WTC11 (cell line): ENCODE measurements around the gene TACR2. TPM values are rescaled to one million over a fixed set of nuclear protein-coding genes. Genes with fewer than 3 reads are reported as not detected.

ENCODE experiments used
- ATAC-seq: fragments of 200-7000 bp; cut with Tn5 transposase; 2 replicates; pipeline ENCODE4 v1.10.0; 2021; ENCODE audit warnings: mild to moderate bottlenecking, moderate library complexity
- CTCF ChIA-PET: fragments of 300-600 bp; sonication (Branson Sonifier 250); formaldehyde crosslinking; loops from one replicate; lab custom pipeline; 2021; ENCODE audit warnings: antibody characterized with exemption; lab: Charles Lee
- POLR2A ChIA-PET: fragments of 350-600 bp; sonication (Branson Sonifier 250); formaldehyde crosslinking; loops from one replicate; lab custom pipeline; 2021; ENCODE audit warnings: antibody characterized with exemption; lab: Charles Lee
- DNase-seq: peaks from one replicate; pipeline ENCODE4 v3.0.0; 2021; ENCODE audit warnings: low spot score
- H3K27ac Mint-ChIP-seq: 2 replicates; pipeline ENCODE4 v1.8.0; 2021; ENCODE audit warnings: mixed read lengths
- H3K27me3 Mint-ChIP-seq: 2 replicates; pipeline ENCODE4 v1.8.0; 2021; ENCODE audit warnings: low read depth, mild to moderate bottlenecking, moderate library complexity, mixed read lengths
- H3K36me3 Mint-ChIP-seq: 2 replicates; pipeline ENCODE4 v1.8.0; 2021; ENCODE audit warnings: mixed read lengths
- H3K4me1 Mint-ChIP-seq: 2 replicates; pipeline ENCODE4 v1.8.0; 2022; ENCODE audit warnings: mixed read lengths
- H3K4me3 Mint-ChIP-seq: 2 replicates; pipeline ENCODE4 v1.8.0; 2021; ENCODE audit warnings: mild to moderate bottlenecking, moderate library complexity, mixed read lengths
- H3K9me3 Mint-ChIP-seq: 2 replicates; pipeline ENCODE4 v1.8.0; 2021; ENCODE audit warnings: mixed read lengths
- CREM ChIP-seq: sonication (generic); formaldehyde crosslinking; IDR thresholded peaks from 2 replicates; pipeline ENCODE4 v1.8.1; 2022; ENCODE audit warnings: mild to moderate bottlenecking, missing genetic modification reagents, moderate library complexity
- FOXP1 ChIP-seq: sonication (generic); formaldehyde crosslinking; IDR thresholded peaks from 2 replicates; pipeline ENCODE4 v1.8.0; 2022; ENCODE audit warnings: missing genetic modification reagents, mild to moderate bottlenecking, moderate library complexity, borderline replicate concordance
- GABPB1 ChIP-seq: sonication (generic); formaldehyde crosslinking; IDR thresholded peaks from 2 replicates; pipeline ENCODE4 v1.8.1; 2023; ENCODE audit warnings: mild to moderate bottlenecking, missing genetic modification reagents
- JUN ChIP-seq: sonication (generic); formaldehyde crosslinking; IDR thresholded peaks from 2 replicates; pipeline ENCODE4 v1.8.0; 2023; ENCODE audit warnings: mild to moderate bottlenecking, missing genetic modification reagents
- MYBL2 ChIP-seq: sonication (generic); formaldehyde crosslinking; IDR thresholded peaks from 2 replicates; pipeline ENCODE4 v1.8.1; 2023; ENCODE audit warnings: mild to moderate bottlenecking, moderate library complexity, missing genetic modification reagents
- SP1 ChIP-seq: sonication (generic); formaldehyde crosslinking; conservative IDR thresholded peaks from 2 replicates; pipeline ENCODE4 v1.8.1; 2022; ENCODE audit warnings: missing genetic modification reagents
- ZNF671 ChIP-seq: fragments of 250-450 bp; sonication (Bioruptor Pico); IDR thresholded peaks from 2 replicates; pipeline ENCODE4 v1.8.0; 2021; ENCODE audit warnings: mild to moderate bottlenecking
- total RNA-seq: library from RNA; stranded (reverse); gene quantifications from 3 replicates; pipeline ENCODE4 v1.2.3, GENCODE V29; 2021
- TF ChIP-seq, protein P1 (sequence below): sonication (generic); formaldehyde crosslinking; IDR thresholded peaks from 2 replicates; pipeline ENCODE4 v1.8.0; 2022; ENCODE audit warnings: mild to moderate bottlenecking, missing genetic modification reagents
- TF ChIP-seq, protein P2 (sequence below): sonication (generic); formaldehyde crosslinking; IDR thresholded peaks from 2 replicates; pipeline ENCODE4 v1.8.1; 2023; ENCODE audit warnings: mild to moderate bottlenecking, missing genetic modification reagents
- TF ChIP-seq, protein P3 (sequence below): sonication (generic); formaldehyde crosslinking; IDR thresholded peaks from 2 replicates; pipeline ENCODE4 v1.8.1; 2022; ENCODE audit warnings: missing genetic modification reagents, borderline replicate concordance
- TF ChIP-seq, protein P4 (sequence below): sonication (generic); formaldehyde crosslinking; IDR thresholded peaks from 2 replicates; pipeline ENCODE4 v1.8.0; 2022; ENCODE audit warnings: mild to moderate bottlenecking, missing genetic modification reagents
- TF ChIP-seq, protein P5 (sequence below): sonication (generic); formaldehyde crosslinking; IDR thresholded peaks from 2 replicates; pipeline ENCODE4 v1.8.1; 2023; ENCODE audit warnings: mild to moderate bottlenecking, missing genetic modification reagents
- TF ChIP-seq, protein P6 (sequence below): sonication (generic); formaldehyde crosslinking; IDR thresholded peaks from 2 replicates; pipeline ENCODE4 v1.8.1; 2022; ENCODE audit warnings: low read depth, missing genetic modification reagents, borderline replicate concordance
- TF ChIP-seq, protein P7 (sequence below): fragments of 250-450 bp; sonication (Bioruptor Pico); IDR thresholded peaks from 2 replicates; pipeline ENCODE4 v1.9.0; 2021; ENCODE audit warnings: mild to moderate bottlenecking

TACR2 gene
- total RNA-seq, 1 experiment from 2014 or later, result 0.20 TPM

DNA sequence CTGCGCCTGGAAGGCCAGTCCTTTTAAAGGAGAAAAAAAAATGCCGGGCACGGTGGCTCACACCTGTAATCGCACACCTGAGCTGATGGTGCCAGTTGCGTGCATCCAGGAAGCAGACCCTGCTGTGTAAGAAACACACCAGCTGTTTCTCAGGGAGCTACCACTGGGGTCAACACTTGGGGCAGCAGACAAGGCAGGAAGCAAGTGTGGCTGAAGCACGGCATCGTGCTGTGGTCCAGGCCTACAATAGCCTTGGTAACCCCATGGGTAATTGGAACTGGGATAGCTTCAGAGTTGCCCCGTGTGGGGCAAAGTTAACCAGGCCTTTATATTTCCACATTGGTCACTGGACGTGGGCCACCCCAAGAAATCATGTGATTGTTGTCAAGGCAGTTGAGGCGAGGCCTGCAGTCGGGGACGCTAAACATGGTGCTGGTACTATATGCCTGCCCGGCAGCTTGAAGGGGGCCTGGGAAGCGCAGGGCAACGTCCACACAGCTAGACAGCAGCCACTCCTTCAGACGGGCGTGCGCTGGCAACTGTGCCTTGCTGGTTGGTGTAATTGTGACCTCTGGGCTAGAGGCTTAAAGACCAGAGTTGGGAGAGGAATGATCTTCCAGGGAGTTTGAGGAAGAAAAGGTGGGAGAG, 2.5 kb upstream of the TACR2 start:
- Mint-ChIP-seq H3K9me3 (no peaks in the 10 kb centered on the region), H3K4me1 (peaks cover 3% of the 10 kb centered on the region; the same call in 1 of the 2 replicates), H3K4me3 (no peak overlapping the region), H3K27ac (no peak overlapping the region), H3K36me3 (no peaks in the 10 kb centered on the region), H3K27me3 (peaks cover 2% of the 10 kb centered on the region; the same call in 1 of the 2 replicates)
- TF ChIP-seq, protein P1, sequence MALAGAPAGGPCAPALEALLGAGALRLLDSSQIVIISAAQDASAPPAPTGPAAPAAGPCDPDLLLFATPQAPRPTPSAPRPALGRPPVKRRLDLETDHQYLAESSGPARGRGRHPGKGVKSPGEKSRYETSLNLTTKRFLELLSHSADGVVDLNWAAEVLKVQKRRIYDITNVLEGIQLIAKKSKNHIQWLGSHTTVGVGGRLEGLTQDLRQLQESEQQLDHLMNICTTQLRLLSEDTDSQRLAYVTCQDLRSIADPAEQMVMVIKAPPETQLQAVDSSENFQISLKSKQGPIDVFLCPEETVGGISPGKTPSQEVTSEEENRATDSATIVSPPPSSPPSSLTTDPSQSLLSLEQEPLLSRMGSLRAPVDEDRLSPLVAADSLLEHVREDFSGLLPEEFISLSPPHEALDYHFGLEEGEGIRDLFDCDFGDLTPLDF (CRISPR knock-in tag), result no peak
- TF ChIP-seq CREM (CRISPR knock-in tag), result no peak
- TF ChIP-seq, protein P2, sequence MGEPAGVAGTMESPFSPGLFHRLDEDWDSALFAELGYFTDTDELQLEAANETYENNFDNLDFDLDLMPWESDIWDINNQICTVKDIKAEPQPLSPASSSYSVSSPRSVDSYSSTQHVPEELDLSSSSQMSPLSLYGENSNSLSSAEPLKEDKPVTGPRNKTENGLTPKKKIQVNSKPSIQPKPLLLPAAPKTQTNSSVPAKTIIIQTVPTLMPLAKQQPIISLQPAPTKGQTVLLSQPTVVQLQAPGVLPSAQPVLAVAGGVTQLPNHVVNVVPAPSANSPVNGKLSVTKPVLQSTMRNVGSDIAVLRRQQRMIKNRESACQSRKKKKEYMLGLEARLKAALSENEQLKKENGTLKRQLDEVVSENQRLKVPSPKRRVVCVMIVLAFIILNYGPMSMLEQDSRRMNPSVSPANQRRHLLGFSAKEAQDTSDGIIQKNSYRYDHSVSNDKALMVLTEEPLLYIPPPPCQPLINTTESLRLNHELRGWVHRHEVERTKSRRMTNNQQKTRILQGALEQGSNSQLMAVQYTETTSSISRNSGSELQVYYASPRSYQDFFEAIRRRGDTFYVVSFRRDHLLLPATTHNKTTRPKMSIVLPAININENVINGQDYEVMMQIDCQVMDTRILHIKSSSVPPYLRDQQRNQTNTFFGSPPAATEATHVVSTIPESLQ, result no peak
- TF ChIP-seq, protein P3, sequence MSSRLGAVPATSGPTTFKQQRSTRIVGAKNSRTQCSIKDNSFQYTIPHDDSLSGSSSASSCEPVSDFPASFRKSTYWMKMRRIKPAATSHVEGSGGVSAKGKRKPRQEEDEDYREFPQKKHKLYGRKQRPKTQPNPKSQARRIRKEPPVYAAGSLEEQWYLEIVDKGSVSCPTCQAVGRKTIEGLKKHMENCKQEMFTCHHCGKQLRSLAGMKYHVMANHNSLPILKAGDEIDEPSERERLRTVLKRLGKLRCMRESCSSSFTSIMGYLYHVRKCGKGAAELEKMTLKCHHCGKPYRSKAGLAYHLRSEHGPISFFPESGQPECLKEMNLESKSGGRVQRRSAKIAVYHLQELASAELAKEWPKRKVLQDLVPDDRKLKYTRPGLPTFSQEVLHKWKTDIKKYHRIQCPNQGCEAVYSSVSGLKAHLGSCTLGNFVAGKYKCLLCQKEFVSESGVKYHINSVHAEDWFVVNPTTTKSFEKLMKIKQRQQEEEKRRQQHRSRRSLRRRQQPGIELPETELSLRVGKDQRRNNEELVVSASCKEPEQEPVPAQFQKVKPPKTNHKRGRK (CRISPR knock-in tag), result no peak
- TF ChIP-seq GABPB1 (CRISPR knock-in tag), result no peak
- ATAC-seq (no peak), DNase-seq (no peak)
- ChIA-PET CTCF (interaction anchor here (0.5 to 4.8 kb wide), 5 partner anchors 12 to 117 kb away, joined by 3 to 19 read pairs (median 3); no protein-coding TSS in a partner anchor), POLR2A (no interaction called here)

DNA sequence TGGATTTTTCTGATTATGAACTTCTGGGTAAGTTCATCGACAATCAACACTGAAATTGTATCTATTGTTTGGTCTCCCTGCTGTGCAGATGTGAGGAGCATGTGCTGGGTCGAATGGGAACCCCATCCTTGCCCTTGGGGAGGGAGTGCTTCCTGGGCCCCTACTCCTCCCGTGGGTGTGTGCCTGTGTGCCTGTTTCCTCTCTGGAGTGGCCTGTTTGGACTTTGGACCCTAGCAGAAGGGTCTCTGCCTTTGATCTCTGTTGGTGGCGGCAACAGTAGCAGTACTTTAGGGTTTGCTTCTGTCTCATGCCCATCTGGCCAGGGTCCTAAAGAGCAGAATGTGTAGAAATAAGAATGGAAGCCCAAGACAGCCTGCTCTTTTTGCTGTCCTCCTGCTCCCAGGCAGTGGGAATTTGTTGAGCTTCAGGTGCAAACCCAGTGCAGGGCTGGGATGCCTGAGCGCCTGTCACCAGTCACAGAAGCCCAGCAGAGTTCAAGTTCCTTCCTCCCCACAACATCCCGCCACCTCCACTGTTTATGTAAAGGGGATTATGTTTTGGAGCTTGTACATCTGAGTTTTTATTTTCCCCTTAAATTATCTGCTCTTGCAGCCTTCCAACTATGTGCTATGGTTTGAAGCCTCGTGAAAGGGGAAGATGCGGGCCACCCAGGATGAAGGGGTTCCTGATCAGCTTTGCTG, 1.5 kb upstream of the TACR2 start:
- Mint-ChIP-seq H3K27me3 (peaks cover 2% of the 10 kb centered on the region; the same call in 1 of the 2 replicates), H3K4me3 (no peak overlapping the region), H3K9me3 (no peaks in the 10 kb centered on the region), H3K4me1 (peaks cover under 1% of the 10 kb centered on the region; the same call in 1 of the 2 replicates), H3K36me3 (no peaks in the 10 kb centered on the region), H3K27ac (no peak overlapping the region)
- TF ChIP-seq SP1 (CRISPR knock-in tag), result no peak
- DNase-seq (no peak), ATAC-seq (no peak)
- POLR2A ChIA-PET, result no interaction called here
- CTCF ChIA-PET, result interaction anchor here (1.1 to 4.8 kb wide), 5 partner anchors 11 to 179 kb away, joined by 3 to 19 read pairs (median 4); no protein-coding TSS in a partner anchor

DNA sequence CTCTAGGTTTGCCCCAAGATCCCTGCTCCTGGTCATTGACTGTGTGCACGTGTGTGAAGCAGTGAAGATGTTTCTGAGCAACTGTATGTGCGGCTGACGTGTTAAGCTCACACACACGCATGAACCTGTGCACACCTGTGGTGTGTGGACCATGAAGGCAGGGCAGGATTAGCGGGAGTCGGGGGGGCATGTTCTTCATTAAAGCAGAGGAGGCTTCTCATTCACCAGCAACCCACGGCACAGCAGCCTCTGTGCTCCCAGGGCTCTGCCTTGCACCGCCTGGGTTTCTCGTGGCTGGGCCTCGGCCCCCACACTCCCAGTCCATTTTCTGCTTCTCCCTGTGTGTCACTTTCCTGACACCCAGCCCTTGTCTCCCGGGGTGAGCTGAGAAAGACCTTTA, 824 bp upstream of the TACR2 start:
- CTCF ChIA-PET, result interaction anchor here (0.6 to 4.8 kb wide), 7 partner anchors 9 to 221 kb away, joined by 3 to 19 read pairs (median 4); no protein-coding TSS in a partner anchor
- no peak overlapping the region for H3K27ac Mint-ChIP-seq
- TF ChIP-seq ZNF671 (CRISPR knock-in tag), result no peak
- no peak for TF ChIP-seq MYBL2 (CRISPR knock-in tag)
- POLR2A ChIA-PET, result no interaction called here
- H3K4me3 Mint-ChIP-seq, result no peak overlapping the region
- DNase-seq (no peak), ATAC-seq (no peak)
- H3K9me3 Mint-ChIP-seq, result no peaks in the 10 kb centered on the region
- no peaks in the 10 kb centered on the region for H3K36me3 Mint-ChIP-seq
- H3K4me1 Mint-ChIP-seq, result peaks cover 3% of the 10 kb centered on the region; the same call in 1 of the 2 replicates
- peaks cover 2% of the 10 kb centered on the region; the same call in 1 of the 2 replicates for H3K27me3 Mint-ChIP-seq

DNA sequence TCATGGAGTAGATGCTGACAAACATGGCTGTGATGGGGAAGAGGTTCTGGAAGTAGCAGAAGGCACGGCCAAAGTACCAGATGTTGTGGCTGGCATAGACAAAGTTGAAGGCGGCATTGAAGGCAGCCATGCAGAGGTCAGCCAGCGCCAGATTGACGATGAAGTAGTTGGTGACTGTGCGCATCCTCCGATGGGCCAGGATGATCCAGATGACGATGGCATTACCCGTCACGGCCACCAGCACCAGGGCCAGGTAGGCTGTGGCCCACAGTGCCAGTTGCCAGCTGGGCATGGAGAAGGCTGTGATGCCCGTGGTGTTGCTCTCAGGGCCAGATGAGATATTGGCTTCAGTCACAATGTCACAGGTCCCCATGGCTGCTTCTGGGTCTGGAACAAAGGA, 767 bp downstream of the TACR2 start:
- Mint-ChIP-seq H3K4me3 (no peak overlapping the region), H3K9me3 (no peaks in the 10 kb centered on the region), H3K27me3 (no peaks in the 10 kb centered on the region; the same call in 1 of the 2 replicates), H3K36me3 (no peaks in the 10 kb centered on the region), H3K4me1 (peaks cover 3% of the 10 kb centered on the region; the same call in 1 of the 2 replicates), H3K27ac (no peak overlapping the region)
- ChIA-PET CTCF (interaction anchor here (1.3 kb wide), 1 partner anchor 92 kb away, joined by 3 read pairs; no protein-coding TSS in a partner anchor), POLR2A (no interaction called here)
- no peak for ATAC-seq
- DNase-seq, result no peak
- no peak for TF ChIP-seq FOXP1 (CRISPR knock-in tag)
- TF ChIP-seq, protein P4, sequence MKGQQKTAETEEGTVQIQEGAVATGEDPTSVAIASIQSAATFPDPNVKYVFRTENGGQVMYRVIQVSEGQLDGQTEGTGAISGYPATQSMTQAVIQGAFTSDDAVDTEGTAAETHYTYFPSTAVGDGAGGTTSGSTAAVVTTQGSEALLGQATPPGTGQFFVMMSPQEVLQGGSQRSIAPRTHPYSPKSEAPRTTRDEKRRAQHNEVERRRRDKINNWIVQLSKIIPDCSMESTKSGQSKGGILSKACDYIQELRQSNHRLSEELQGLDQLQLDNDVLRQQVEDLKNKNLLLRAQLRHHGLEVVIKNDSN (CRISPR knock-in tag), result no peak
- TF ChIP-seq, protein P5, sequence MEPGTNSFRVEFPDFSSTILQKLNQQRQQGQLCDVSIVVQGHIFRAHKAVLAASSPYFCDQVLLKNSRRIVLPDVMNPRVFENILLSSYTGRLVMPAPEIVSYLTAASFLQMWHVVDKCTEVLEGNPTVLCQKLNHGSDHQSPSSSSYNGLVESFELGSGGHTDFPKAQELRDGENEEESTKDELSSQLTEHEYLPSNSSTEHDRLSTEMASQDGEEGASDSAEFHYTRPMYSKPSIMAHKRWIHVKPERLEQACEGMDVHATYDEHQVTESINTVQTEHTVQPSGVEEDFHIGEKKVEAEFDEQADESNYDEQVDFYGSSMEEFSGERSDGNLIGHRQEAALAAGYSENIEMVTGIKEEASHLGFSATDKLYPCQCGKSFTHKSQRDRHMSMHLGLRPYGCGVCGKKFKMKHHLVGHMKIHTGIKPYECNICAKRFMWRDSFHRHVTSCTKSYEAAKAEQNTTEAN (CRISPR knock-in tag), result no peak
- TF ChIP-seq, protein P6, sequence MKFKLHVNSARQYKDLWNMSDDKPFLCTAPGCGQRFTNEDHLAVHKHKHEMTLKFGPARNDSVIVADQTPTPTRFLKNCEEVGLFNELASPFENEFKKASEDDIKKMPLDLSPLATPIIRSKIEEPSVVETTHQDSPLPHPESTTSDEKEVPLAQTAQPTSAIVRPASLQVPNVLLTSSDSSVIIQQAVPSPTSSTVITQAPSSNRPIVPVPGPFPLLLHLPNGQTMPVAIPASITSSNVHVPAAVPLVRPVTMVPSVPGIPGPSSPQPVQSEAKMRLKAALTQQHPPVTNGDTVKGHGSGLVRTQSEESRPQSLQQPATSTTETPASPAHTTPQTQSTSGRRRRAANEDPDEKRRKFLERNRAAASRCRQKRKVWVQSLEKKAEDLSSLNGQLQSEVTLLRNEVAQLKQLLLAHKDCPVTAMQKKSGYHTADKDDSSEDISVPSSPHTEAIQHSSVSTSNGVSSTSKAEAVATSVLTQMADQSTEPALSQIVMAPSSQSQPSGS (CRISPR knock-in tag), result no peak
- no peak for TF ChIP-seq GABPB1 (CRISPR knock-in tag)
- TF ChIP-seq, protein P7, sequence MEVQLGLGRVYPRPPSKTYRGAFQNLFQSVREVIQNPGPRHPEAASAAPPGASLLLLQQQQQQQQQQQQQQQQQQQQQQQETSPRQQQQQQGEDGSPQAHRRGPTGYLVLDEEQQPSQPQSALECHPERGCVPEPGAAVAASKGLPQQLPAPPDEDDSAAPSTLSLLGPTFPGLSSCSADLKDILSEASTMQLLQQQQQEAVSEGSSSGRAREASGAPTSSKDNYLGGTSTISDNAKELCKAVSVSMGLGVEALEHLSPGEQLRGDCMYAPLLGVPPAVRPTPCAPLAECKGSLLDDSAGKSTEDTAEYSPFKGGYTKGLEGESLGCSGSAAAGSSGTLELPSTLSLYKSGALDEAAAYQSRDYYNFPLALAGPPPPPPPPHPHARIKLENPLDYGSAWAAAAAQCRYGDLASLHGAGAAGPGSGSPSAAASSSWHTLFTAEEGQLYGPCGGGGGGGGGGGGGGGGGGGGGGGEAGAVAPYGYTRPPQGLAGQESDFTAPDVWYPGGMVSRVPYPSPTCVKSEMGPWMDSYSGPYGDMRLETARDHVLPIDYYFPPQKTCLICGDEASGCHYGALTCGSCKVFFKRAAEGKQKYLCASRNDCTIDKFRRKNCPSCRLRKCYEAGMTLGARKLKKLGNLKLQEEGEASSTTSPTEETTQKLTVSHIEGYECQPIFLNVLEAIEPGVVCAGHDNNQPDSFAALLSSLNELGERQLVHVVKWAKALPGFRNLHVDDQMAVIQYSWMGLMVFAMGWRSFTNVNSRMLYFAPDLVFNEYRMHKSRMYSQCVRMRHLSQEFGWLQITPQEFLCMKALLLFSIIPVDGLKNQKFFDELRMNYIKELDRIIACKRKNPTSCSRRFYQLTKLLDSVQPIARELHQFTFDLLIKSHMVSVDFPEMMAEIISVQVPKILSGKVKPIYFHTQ, result no peak
- no peak for TF ChIP-seq JUN
